Psoas muscle (tissue), 8 donors: ENCODE results near the gene MTSS2. TPM values are rescaled to one million over a fixed set of nuclear protein-coding genes. Genes with fewer than 3 reads are reported as not detected.

Experiments
- ATAC-seq, 4 donors: fragments of 200-7000 bp; cut with Tn5 transposase; one replicate each; pipeline ENCODE4 v1.9.1; 2020; ENCODE audit warnings: moderate library complexity in 3 of 4, mild to moderate bottlenecking in 2 of 4
- DNase-seq, 2 donors: peaks; one replicate each; pipeline ENCODE4 v3.0.0-alpha.2; 2020
- H3K27ac ChIP-seq: fragments of 200-600 bp; one replicate; pipeline ENCODE4 v1.8.0; 2022
- H3K27me3 ChIP-seq, 3 donors: fragments of 200-600 bp in 1 of 3; one replicate each; pipeline versions ENCODE4 v1.6.1 to v1.8.0; 2013 to 2022; ENCODE audit warnings: low read length in 2 of 3, mild to moderate bottlenecking in 2 of 3, moderate library complexity in 1 of 3; ENCODE audit not compliant: insufficient read depth in 3 of 3
- H3K36me3 ChIP-seq, 2 donors: fragments of 200-600 bp in 1 of 2; one replicate each; pipeline versions ENCODE4 v1.6.1 to v1.8.0; 2013 to 2022; ENCODE audit warnings: low read depth in 1 of 2, mild to moderate bottlenecking in 1 of 2, moderate library complexity in 1 of 2; ENCODE audit not compliant: insufficient read depth in 1 of 2
- H3K4me1 ChIP-seq: fragments of 200-600 bp; one replicate; pipeline ENCODE4 v1.8.0; 2022
- H3K4me3 ChIP-seq: fragments of 200-600 bp; one replicate; pipeline ENCODE4 v1.8.0; 2022; ENCODE audit warnings: mild to moderate bottlenecking
- H3K9me3 ChIP-seq: fragments of 200-600 bp; one replicate; pipeline ENCODE4 v1.8.0; 2022
- CTCF ChIP-seq: fragments of 200-600 bp; IDR thresholded peaks from one replicate; pipeline ENCODE4 v1.8.0; 2022; ENCODE audit warnings: antibody characterized with exemption
- WGBS, 3 donors: extraction: QIAGEN DNeasy Blood & Tissue Kit; methylation state at CpG; one replicate each; pipeline versions ENCODE4 v1.1.6 to v1.1.7; 2013; 5-methylcytosine and 5-hydroxymethylcytosine counted together
- intact Hi-C, 2 donors: fragments of 100-400 bp; cut with DNase I; formaldehyde crosslinking; loops; one replicate each; pipeline versions ENCODE4 v1.11.0 to v1.14.2; 2022
- polyA plus RNA-seq, 3 donors: library from polyadenylated mRNA; stranded (reverse); fragments of 200-250 nt; gene quantifications; one replicate each; pipeline ENCODE4 v1.2.3, GENCODE V29; 2013
- total RNA-seq, 4 donors: library from RNA; stranded (reverse); fragmentation: NEBNext Ultra II Directional in 2 of 4; extraction: Animal tissue kit (Norgen Biotek cat#: 25700) in 2 of 4; gene quantifications; one replicate each; pipeline versions ENCODE4 v1.2.1 to v1.2.4, GENCODE V29; 2021 to 2023
- donor health status: healthy with polysubstance abuse.
- donor health status: DM: no; HTN: no; CAD: no; lungs with moderate emphysema.
- donor health status: Bipolar disorder and iron deficiency.
- donor health status: healthy.
- donor health status: DM: yes; HTN: yes; CAD: no.
- donor health status: DM: no; HTN: no; CAD: no.
- donor health status: DM: no; HTN: no; CAD: no.
- donor health status: DM: yes; HTN: yes; CAD: no.

The MTSS2 gene
- total and polyA plus RNA-seq, 7 donors = 50.0 to 166 (median 107) TPM

GRCh38 chr16:70730031-70730430 lies 44.2 kb upstream of the MTSS2 start:
- Histone ChIP-seq H3K4me3 (no peak overlapping the region), H3K27ac (peak overlapping the region; percentile 79), H3K9me3 (no peaks in the 10 kb centered on the region), H3K36me3 (no peaks in the 10 kb centered on the region), H3K27me3 (no peaks in the 10 kb centered on the region), H3K4me1 (peaks cover 58% of the 10 kb centered on the region)
- TF ChIP-seq CTCF = no peak
- no peak for DNase-seq
- whole genome bisulfite sequencing, 3 donors = 52 to 77% (median 61%) methylated on average over 7 of the region's 7 CpGs
- intact Hi-C loops = no loop called here
- ATAC-seq = no peak

- H3K27ac ChIP-seq = no peak overlapping the region
- no peak overlapping the region for H3K4me3 ChIP-seq
- H3K4me1 ChIP-seq = peaks cover 53% of the 10 kb centered on the region
- no peaks in the 10 kb centered on the region for H3K36me3 ChIP-seq
- 96 to 99% (median 97%) methylated on average over 8 of the region's 8 CpGs for WGBS, 3 donors
- DNase-seq (no peak), ATAC-seq (no peak)
- no peaks in the 10 kb centered on the region for H3K9me3 ChIP-seq
- no peak for TF ChIP-seq CTCF
- intact Hi-C loops = no loop called here
- H3K27me3 ChIP-seq = no peaks in the 10 kb centered on the region
These were observed 43.4 kb upstream of the MTSS2 start for GRCh38 chr16:70729292-70729691.

- intact Hi-C loops = no loop called here
- Histone ChIP-seq H3K27me3 (no peaks in the 10 kb centered on the region), H3K4me3 (no peak overlapping the region), H3K4me1 (peaks cover 46% of the 10 kb centered on the region), H3K9me3 (no peaks in the 10 kb centered on the region), H3K36me3 (no peaks in the 10 kb centered on the region), H3K27ac (no peak overlapping the region)
- WGBS, 3 donors = 92 to 98% (median 97%) methylated on average over 9 of the region's 9 CpGs
- no peak for TF ChIP-seq CTCF
- DNase-seq = no peak
- no peak for ATAC-seq
These were observed 42.3 kb upstream of the MTSS2 start for GRCh38 chr16:70728150-70728549.

- peak in 1 of 4 donors; percentile 14 for ATAC-seq
- Histone ChIP-seq H3K27ac (peak overlapping the region; percentile 79), H3K36me3 (no peaks in the 10 kb centered on the region), H3K4me3 (no peak overlapping the region), H3K9me3 (no peaks in the 10 kb centered on the region), H3K4me1 (peaks cover 46% of the 10 kb centered on the region), H3K27me3 (no peaks in the 10 kb centered on the region)
- DNase-seq = peak; percentile 61 to 78
- intact Hi-C loops = no loop called here
- no peak for TF ChIP-seq CTCF
- 57 to 62% (median 58%) methylated on average over 9 of the region's 9 CpGs for WGBS, 3 donors
These were observed 41.1 kb upstream of the MTSS2 start for GRCh38 chr16:70726892-70727361.
